GM23338 (cell line): ENCODE data around the gene DUOX1. TPM values are rescaled to one million over a fixed set of nuclear protein-coding genes. Genes with fewer than 3 reads are reported as not detected.
A peak's percentile ranks its signal among the peaks of the same experiment; 100 is the strongest.

Experiments
- ATAC-seq: fragments of 200-7000 bp; cut with Tn5 transposase; 3 replicates; pipeline ENCODE4 v1.9.1; 2020
- DNase-seq: peaks from one replicate; pipeline ENCODE4 v3.0.0-alpha.2; 2015; ENCODE audit warnings: low spot score
- H2AFZ ChIP-seq: fragments of 200-600 bp; sonication (generic); 2 replicates; pipeline ENCODE4 v1.8.0; 2016; ENCODE audit warnings: antibody characterized with exemption, mild to moderate bottlenecking, moderate library complexity
- H3F3A ChIP-seq: fragments of 200-600 bp; sonication (generic); replicated peaks from 2 replicates; pipeline ENCODE4 v1.8.0; 2017; ENCODE audit warnings: antibody characterized with exemption, mixed run types, low read depth
- H3K27ac ChIP-seq: fragments of 200-600 bp; sonication (generic); 2 replicates; pipeline ENCODE4 v1.6.1; 2016; ENCODE audit warnings: low read depth
- H3K27me3 ChIP-seq: fragments of 200-600 bp; sonication (generic); 2 replicates; pipeline ENCODE4 v1.8.0; 2016; ENCODE audit warnings: mild to moderate bottlenecking, mixed run types, moderate library complexity; ENCODE audit not compliant: insufficient read depth
- H3K36me3 ChIP-seq: fragments of 200-600 bp; sonication (generic); 2 replicates; pipeline ENCODE4 v1.8.0; 2016; ENCODE audit warnings: mild to moderate bottlenecking; ENCODE audit not compliant: insufficient read depth
- H3K4me1 ChIP-seq: fragments of 200-600 bp; sonication (generic); 2 replicates; pipeline ENCODE4 v1.8.0; 2016; ENCODE audit warnings: mild to moderate bottlenecking, moderate library complexity; ENCODE audit not compliant: insufficient read depth
- H3K4me2 ChIP-seq: fragments of 200-600 bp; sonication (generic); 2 replicates; pipeline ENCODE4 v1.7.1; 2017; ENCODE audit warnings: mixed run types
- H3K4me3 ChIP-seq: fragments of 200-600 bp; sonication (generic); 2 replicates; pipeline ENCODE4 v1.6.1; 2016; ENCODE audit warnings: mixed run types
- H3K79me2 ChIP-seq: fragments of 200-600 bp; sonication (generic); replicated peaks from 2 replicates; pipeline ENCODE4 v1.8.0; 2017; ENCODE audit warnings: mild to moderate bottlenecking; ENCODE audit not compliant: insufficient read depth
- H3K9me2 ChIP-seq: fragments of 200-600 bp; sonication (generic); 2 replicates; pipeline ENCODE4 v1.8.0; 2017; ENCODE audit not compliant: insufficient read depth
- H4K20me1 ChIP-seq: fragments of 200-600 bp; sonication (generic); replicated peaks from 2 replicates; pipeline ENCODE4 v1.8.0; 2017; ENCODE audit warnings: mild to moderate bottlenecking; ENCODE audit not compliant: insufficient read depth
- H3K27ac Mint-ChIP-seq: 2 replicates; pipeline ENCODE4 v1.8.0; 2020; ENCODE audit warnings: inconsistent platforms, mild to moderate bottlenecking, moderate library complexity, mixed read lengths
- H3K27me3 Mint-ChIP-seq: 3 replicates; pipeline ENCODE4 v1.8.0; 2022; ENCODE audit warnings: low read depth, mild to moderate bottlenecking, moderate library complexity, mixed read lengths, inconsistent platforms; ENCODE audit not compliant: insufficient read depth, poor library complexity
- H3K36me3 Mint-ChIP-seq: 3 replicates; pipeline ENCODE4 v1.8.0; 2021; ENCODE audit warnings: low read depth, mild to moderate bottlenecking, inconsistent platforms, moderate library complexity, mixed read lengths
- H3K4me1 Mint-ChIP-seq: 3 replicates; pipeline ENCODE4 v1.8.0; 2020; ENCODE audit warnings: mild to moderate bottlenecking, inconsistent platforms, mixed read lengths
- H3K4me3 Mint-ChIP-seq: 3 replicates; pipeline ENCODE4 v1.8.0; 2021; ENCODE audit warnings: moderate library complexity, mild to moderate bottlenecking, inconsistent platforms, mixed read lengths
- H3K9me3 Mint-ChIP-seq: 3 replicates; pipeline ENCODE4 v1.8.0; 2020; ENCODE audit warnings: moderate library complexity, mild to moderate bottlenecking, inconsistent platforms, mixed read lengths
- CREB1 ChIP-seq: fragments of 250-450 bp; sonication (Bioruptor Pico); IDR thresholded peaks from 2 replicates; pipeline ENCODE4 v1.5.0; 2020; ENCODE audit warnings: low read depth, mild to moderate bottlenecking, moderate library complexity
- CTCF ChIP-seq, 2 experiments: fragments of 200-600 bp in 1 of 2; sonication (generic) in 1 of 2; conservative IDR thresholded peaks; 2 replicates each; pipeline versions ENCODE4 v1.5.1 to v1.6.1; 2016 to 2017; ENCODE audit warnings: antibody characterized with exemption in 2 of 2, low read depth in 2 of 2, mild to moderate bottlenecking in 2 of 2, moderate library complexity in 1 of 2
- EZH2 ChIP-seq: fragments of 200-600 bp; sonication (generic); IDR thresholded peaks from one replicate; pipeline ENCODE4 v1.8.0; 2017; ENCODE audit warnings: antibody characterized with exemption, mild to moderate bottlenecking, low read depth; ENCODE audit not compliant: unreplicated experiment
- EZH2phosphoT487 ChIP-seq: fragments of 200-600 bp; sonication (generic); IDR thresholded peaks from one replicate; pipeline ENCODE4 v1.8.1; 2018; ENCODE audit warnings: antibody characterized with exemption; ENCODE audit not compliant: unreplicated experiment
- JUNB ChIP-seq: IDR thresholded peaks from one replicate; pipeline ENCODE4 v1.6.1; 2016; ENCODE audit warnings: antibody characterized with exemption; ENCODE audit not compliant: unreplicated experiment
- REST ChIP-seq: IDR thresholded peaks from one replicate; pipeline ENCODE4 v1.6.1; 2018; ENCODE audit warnings: antibody characterized with exemption; ENCODE audit not compliant: unreplicated experiment
- STAT1 ChIP-seq: IDR thresholded peaks from one replicate; pipeline ENCODE4 v1.6.1; 2016; ENCODE audit warnings: antibody characterized with exemption; ENCODE audit not compliant: unreplicated experiment
- ZNF114 ChIP-seq: fragments of 250-450 bp; sonication (Bioruptor Pico); IDR thresholded peaks from 2 replicates; pipeline ENCODE4 v1.5.0; 2020; ENCODE audit warnings: mild to moderate bottlenecking, moderate library complexity
- ZNF331 ChIP-seq: fragments of 250-450 bp; sonication (Bioruptor Pico); IDR thresholded peaks from 2 replicates; pipeline ENCODE4 v1.5.0; 2020; ENCODE audit warnings: low read depth, mild to moderate bottlenecking, moderate library complexity
- polyA plus RNA-seq: library from polyadenylated mRNA; unstranded; fragments of >200 nt; fragmentation: Nextera tagmentation; extraction: Ambion mirVana; gene quantifications from 2 replicates; pipeline ENCODE4 v1.2.1, GENCODE V29; 2016
- total RNA-seq: library from RNA; depleted of rRNA; stranded (reverse); fragments of >200 nt; shearing (Covaris generic); gene quantifications from 2 replicates; pipeline ENCODE4 v1.2.3, GENCODE V29; 2014

DUOX1 gene
- total and polyA plus RNA-seq, 2 experiments from 2014 or later: 0.69 to 0.73 TPM

DNA sequence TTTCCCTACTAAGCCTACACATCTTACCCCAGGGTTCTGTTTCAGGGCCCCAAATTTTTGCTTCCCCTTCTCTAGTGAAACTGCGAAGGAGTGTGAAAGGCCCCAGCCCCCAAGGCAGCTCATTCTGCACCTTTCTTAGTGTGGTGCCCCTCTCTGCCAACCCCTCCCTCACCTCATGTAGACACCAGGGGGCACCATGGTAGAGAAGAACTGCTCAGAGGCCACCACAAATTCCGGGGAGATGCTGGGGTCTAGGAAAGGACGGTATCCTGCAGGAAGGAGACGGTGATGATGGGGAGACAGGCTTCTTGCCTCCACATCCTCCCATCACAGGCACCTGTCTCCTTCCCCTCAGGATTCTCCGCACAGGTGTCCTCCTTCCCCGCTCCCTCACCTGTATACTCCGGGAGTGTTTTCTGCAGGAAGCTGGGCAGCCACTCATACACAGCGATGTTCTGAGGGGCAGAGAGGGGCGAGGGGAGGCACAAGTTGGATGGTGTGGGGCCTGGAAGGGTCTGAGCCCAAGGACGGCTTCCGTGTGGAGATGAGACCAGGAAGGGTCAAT is 19.5 kb upstream of the DUOX1 start:
- no peaks in the 10 kb centered on the region for H3K79me2 ChIP-seq
- Mint-ChIP-seq H3K9me3 (peaks cover 4% of the 10 kb centered on the region), H3K27me3 (peaks cover 57% of the 10 kb centered on the region), H3K27ac (no peak overlapping the region), H3K4me1 (peaks cover 19% of the 10 kb centered on the region), H3K4me3 (0 out of 3 replicates have a peak overlapping the region, but pooled peaks have one; percentile 23), H3K36me3 (no peaks in the 10 kb centered on the region; the same call in 2 of the 3 replicates)
- H3K27ac ChIP-seq: no peak overlapping the region
- peaks cover 27% of the 10 kb centered on the region for H3K4me1 ChIP-seq
- TF ChIP-seq CTCF (conservative IDR thresholded peaks at IDR 0.05; ENCODE audit: low read depth in 2 of 2) (peak; percentile 47 to 58), EZH2phosphoT487 (no peak), REST (no peak), EZH2 (peak; percentile 81), CREB1 (CRISPR knock-in tag) (no peak), ZNF331 (CRISPR knock-in tag) (no peak), JUNB (no peak), ZNF114 (no peak), STAT1 (no peak)
- H3K4me3 ChIP-seq: no peak overlapping the region
- ATAC-seq (no peak), DNase-seq (peak; percentile 57)
- H3K27me3 ChIP-seq: peaks cover 71% of the 10 kb centered on the region
- H3F3A ChIP-seq: no peaks in the 10 kb centered on the region
- no peaks in the 10 kb centered on the region for H3K36me3 ChIP-seq
- H3K4me2 ChIP-seq: no peak overlapping the region
- H3K9me2 ChIP-seq: no peaks in the 10 kb centered on the region
- H4K20me1 ChIP-seq: peaks cover 4% of the 10 kb centered on the region; the same call in 1 of the 2 replicates
- H2AFZ ChIP-seq: no peak overlapping the region
